Measurements from ENCODE around the gene BIRC3.

- TF ChIP-seq POLR2AphosphoS5 (IDR thresholded peaks at IDR 0.05; ENCODE audit: low read depth, low read length): no peak
- TF ChIP-seq TAF1 (IDR thresholded peaks at IDR 0.05; ENCODE audit: low read depth, low read length): no peak
Observed at GRCh38 chr11:102383839-102384238, 66.6 kb downstream of the BIRC3 start.
